Activated CD8-positive, alpha-beta T cell treated with anti-CD3 and anti-CD28 coated beads for 36 hours (primary cell): ENCODE data around the gene MAP3K10. TPM values are rescaled to one million over a fixed set of nuclear protein-coding genes. Genes with fewer than 3 reads are reported as not detected.

Source experiments
- ATAC-seq: fragments of 200-7000 bp; cut with Tn5 transposase; one replicate; pipeline ENCODE4 v1.10.0; 2021; ENCODE audit warnings: mild to moderate bottlenecking, moderate library complexity
- CTCF ChIA-PET: fragments of 350-600 bp; sonication (Branson Sonifier 250); formaldehyde crosslinking; loops from one replicate; lab custom pipeline; 2021; ENCODE audit warnings: antibody characterized with exemption; lab: Charles Lee
- POLR2A ChIA-PET: fragments of 350-600 bp; sonication (Branson Sonifier 250); formaldehyde crosslinking; loops from one replicate; lab custom pipeline; 2021; ENCODE audit warnings: antibody characterized with exemption; lab: Charles Lee
- DNase-seq: peaks from one replicate; pipeline ENCODE4 v3.0.0-alpha.2; 2020
- H3K27ac Mint-ChIP-seq: one replicate; pipeline ENCODE4 v1.8.0; 2021; ENCODE audit warnings: mild to moderate bottlenecking, mixed read lengths
- H3K27me3 Mint-ChIP-seq: one replicate; pipeline ENCODE4 v1.8.0; 2021; ENCODE audit warnings: mixed read lengths
- H3K36me3 Mint-ChIP-seq: one replicate; pipeline ENCODE4 v1.8.0; 2021; ENCODE audit warnings: low read depth, mixed read lengths
- H3K4me1 Mint-ChIP-seq: one replicate; pipeline ENCODE4 v1.8.0; 2021; ENCODE audit warnings: low read depth, mixed read lengths
- H3K4me3 Mint-ChIP-seq: one replicate; pipeline ENCODE4 v1.8.0; 2021; ENCODE audit warnings: mild to moderate bottlenecking, moderate library complexity, mixed read lengths
- H3K9me3 Mint-ChIP-seq: one replicate; pipeline ENCODE4 v1.8.0; 2021; ENCODE audit warnings: mixed read lengths
- CTCF ChIP-seq: fragments of 200-600 bp; IDR thresholded peaks from one replicate; pipeline ENCODE4 v1.8.0; 2022; ENCODE audit warnings: antibody characterized with exemption, mild to moderate bottlenecking
- intact Hi-C: fragments of 100-400 bp; cut with micrococcal nuclease; formaldehyde crosslinking; loops from one replicate; pipeline ENCODE4 v1.10.0; 2022
- total RNA-seq, 2 experiments: library from RNA; stranded (reverse); gene quantifications; one replicate each; pipeline ENCODE4 v1.2.3, GENCODE V29; 2021

The MAP3K10 gene
- total RNA-seq, 2 experiments from 2014 or later, result 11.3 to 12.6 TPM

DNA sequence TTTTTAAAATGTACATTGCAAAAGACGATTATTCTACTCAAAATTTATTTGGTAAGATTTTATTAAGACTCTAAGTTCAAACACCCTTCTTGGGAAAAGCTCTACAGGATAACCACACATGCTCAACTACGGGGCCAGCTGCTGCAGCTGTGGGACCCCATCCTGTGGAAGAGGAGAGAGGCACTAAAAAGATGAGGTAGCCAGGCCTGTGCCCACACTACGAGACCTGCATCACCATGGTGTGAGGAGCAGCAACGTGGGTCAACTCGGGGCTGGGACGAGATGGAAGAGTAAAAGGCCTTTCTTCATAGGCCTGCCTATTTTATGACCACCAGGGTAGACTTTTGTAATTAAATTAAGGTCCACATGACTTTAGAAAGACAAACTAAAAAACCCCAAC lies 39.8 kb downstream of the MAP3K10 start:
- Mint-ChIP-seq H3K27ac (no peak overlapping the region), H3K9me3 (no peaks in the 10 kb centered on the region), H3K36me3 (peaks cover 1% of the 10 kb centered on the region), H3K27me3 (peaks cover 10% of the 10 kb centered on the region), H3K4me1 (peaks cover 21% of the 10 kb centered on the region), H3K4me3 (no peak overlapping the region)
- ATAC-seq, result no peak
- TF ChIP-seq CTCF, result no peak
- ChIA-PET CTCF (interaction anchor here (1.0 to 1.6 kb wide), 2 partner anchors 10 to 92 kb away, joined by 3 to 8 read pairs; no protein-coding TSS in a partner anchor), POLR2A (no interaction called here)
- no peak for DNase-seq
- intact Hi-C loops, result no loop called here

DNA sequence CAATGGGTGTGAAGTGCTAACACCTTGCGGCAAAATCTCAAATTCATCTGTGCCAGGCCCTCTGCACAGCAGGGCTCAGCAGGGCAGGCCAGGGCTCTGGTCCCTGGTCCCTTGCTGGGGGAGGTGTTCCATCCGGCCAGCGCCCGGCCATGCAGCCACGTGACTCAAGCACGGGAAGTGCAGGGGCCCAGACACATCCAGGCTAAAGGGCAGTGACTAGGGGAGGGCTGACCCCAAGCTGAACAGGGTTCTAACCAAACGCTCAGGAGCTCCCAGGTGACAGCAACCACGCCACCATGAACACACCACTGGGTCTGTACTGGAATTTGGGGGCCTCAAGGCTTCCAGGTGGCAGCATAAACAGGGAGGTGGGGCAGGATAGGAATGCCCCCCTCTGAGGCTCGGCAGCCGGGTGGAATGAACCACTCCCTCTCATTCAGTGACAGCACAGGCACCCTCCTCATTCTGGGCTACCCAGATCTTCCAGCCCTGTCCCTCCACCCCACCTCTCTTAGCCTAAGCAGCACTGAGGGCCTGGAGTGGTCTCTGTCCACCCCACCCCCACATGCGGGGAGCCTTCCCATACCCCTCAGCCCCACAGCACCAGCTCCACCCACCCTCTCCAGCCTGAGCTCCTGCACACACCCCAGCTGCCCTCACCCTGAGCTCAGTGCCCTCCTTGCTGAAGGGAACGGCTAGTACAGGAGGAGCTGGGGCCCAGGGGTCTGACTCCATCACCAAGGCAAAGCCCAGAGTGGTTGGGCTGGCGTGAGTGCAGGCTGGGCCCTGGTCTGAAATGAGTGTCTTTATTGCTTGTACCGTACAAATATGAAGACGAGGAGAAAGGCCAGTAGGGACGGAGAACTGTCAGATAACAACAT lies 40.6 kb downstream of the MAP3K10 start:
- intact Hi-C loops, result no loop called here
- ChIA-PET POLR2A (no interaction called here), CTCF (interaction anchor here (1.0 to 1.6 kb wide), 2 partner anchors 11 to 92 kb away, joined by 3 to 8 read pairs; no protein-coding TSS in a partner anchor)
- no peak overlapping the region for H3K4me3 Mint-ChIP-seq
- no peak overlapping the region for H3K27ac Mint-ChIP-seq
- H3K9me3 Mint-ChIP-seq, result no peaks in the 10 kb centered on the region
- ATAC-seq (no peak), DNase-seq (no peak)
- peaks cover 19% of the 10 kb centered on the region for H3K4me1 Mint-ChIP-seq
- H3K27me3 Mint-ChIP-seq, result peaks cover 6% of the 10 kb centered on the region
- peaks cover 4% of the 10 kb centered on the region for H3K36me3 Mint-ChIP-seq
- TF ChIP-seq CTCF, result no peak

DNA sequence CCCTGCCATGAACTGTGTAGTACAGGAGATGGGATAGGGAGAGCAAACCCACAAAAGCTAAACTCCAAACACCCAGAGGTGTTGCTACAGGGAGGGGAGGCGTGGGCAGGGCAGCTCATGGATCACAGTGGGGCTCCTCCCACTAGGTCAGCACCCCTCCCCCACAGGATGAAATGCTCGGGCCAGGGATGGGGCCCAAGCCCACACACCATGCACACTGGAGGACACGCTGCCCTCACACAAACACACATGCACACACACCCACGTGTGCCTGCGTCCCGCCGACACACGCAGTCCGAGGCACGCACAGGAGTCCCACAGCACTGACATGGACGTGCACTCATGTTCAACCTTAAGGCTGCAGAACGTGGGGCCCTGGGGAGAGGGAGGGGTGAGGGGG lies 41.3 kb downstream of the MAP3K10 start:
- intact Hi-C loops, result no loop called here
- Mint-ChIP-seq H3K9me3 (no peaks in the 10 kb centered on the region), H3K4me1 (peaks cover 18% of the 10 kb centered on the region), H3K4me3 (no peak overlapping the region), H3K27me3 (peaks cover 1% of the 10 kb centered on the region), H3K27ac (no peak overlapping the region), H3K36me3 (peaks cover 8% of the 10 kb centered on the region)
- TF ChIP-seq CTCF, result no peak
- no peak for ATAC-seq
- no peak for DNase-seq
- CTCF ChIA-PET, result interaction anchor here (1.6 kb wide), 1 partner anchor 93 kb away, joined by 8 read pairs; no protein-coding TSS in a partner anchor
- POLR2A ChIA-PET, result no interaction called here

DNA sequence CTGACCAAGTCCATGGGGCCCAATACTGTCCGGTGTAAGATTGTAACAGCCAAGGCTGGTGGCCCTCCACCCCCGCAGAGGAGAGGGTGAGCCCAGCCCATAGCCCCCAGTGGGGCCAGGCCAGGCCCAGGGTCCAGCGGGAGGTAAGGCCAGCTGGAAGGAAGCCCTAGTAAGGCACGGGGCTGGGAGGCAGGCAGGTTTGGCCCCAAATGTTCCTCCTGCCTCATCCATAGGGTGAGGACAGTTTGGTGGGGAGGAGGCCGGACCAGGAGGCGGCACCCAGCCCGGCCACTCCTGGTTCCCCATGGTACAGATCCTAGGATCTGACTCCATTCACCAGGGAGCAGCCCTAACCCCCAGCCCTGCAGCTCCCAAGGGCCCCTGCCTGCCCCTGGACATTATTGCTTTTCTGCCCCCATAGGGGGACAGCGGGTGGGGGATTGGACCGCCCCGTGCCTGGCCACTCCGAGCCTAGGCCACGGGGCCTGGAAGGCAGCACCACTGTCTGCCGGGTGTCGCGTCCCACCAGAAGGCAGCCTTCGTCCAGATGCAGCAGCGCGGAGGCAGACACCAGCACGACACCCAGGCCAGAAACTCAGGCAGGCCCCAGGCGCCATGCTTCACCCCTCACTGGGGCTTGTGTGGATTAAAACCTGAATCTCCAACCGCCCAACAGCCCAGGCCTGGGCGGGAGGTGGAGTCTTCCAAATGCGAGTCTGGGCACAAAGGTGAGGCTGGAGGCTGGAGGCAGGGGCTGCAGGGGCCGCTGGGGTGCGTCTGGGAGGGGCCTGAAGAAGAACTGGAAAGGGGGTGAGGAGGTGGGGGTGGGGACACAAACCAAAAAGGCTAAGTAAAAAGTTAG lies 42.0 kb downstream of the MAP3K10 start:
- intact Hi-C loops, result no loop called here

More for the DNA sequence above, 42.0 kb downstream of the MAP3K10 start:
- no peak overlapping the region for H3K4me3 Mint-ChIP-seq
- POLR2A ChIA-PET, result no interaction called here
- no peaks in the 10 kb centered on the region for H3K27me3 Mint-ChIP-seq
- CTCF ChIA-PET, result no interaction called here
- ATAC-seq (no peak), DNase-seq (no peak)
- TF ChIP-seq CTCF, result no peak
- H3K4me1 Mint-ChIP-seq, result peaks cover 17% of the 10 kb centered on the region
- H3K36me3 Mint-ChIP-seq, result peaks cover 12% of the 10 kb centered on the region
- H3K9me3 Mint-ChIP-seq, result no peaks in the 10 kb centered on the region
- no peak overlapping the region for H3K27ac Mint-ChIP-seq
